HL-60 (cell line): ENCODE measurements around the gene SCPEP1.
A peak's percentile ranks its signal among the peaks of the same experiment; 100 is the strongest.
"Not testable (repeated sequence)": the region's sequence is repeated elsewhere in the genome, so short reads cannot be mapped to it uniquely, and the experiment has no call there.

Experiments
- DNase-seq, 2 experiments: peaks; one replicate each; pipeline ENCODE4 v3.0.0-alpha.2; 2010 to 2020; ENCODE audit warnings: low read depth in 1 of 2, low spot score in 1 of 2
- H3K27ac ChIP-seq: fragments of 250-450 bp; sonication (Bioruptor Pico); replicated peaks from 2 replicates; pipeline ENCODE4 v1.5.1; 2020; ENCODE audit warnings: mild to moderate bottlenecking, moderate library complexity
- H3K27me3 ChIP-seq: fragments of 250-450 bp; sonication (Bioruptor Pico); 2 replicates; pipeline ENCODE4 v1.5.1; 2021; ENCODE audit warnings: mild to moderate bottlenecking, moderate library complexity; ENCODE audit not compliant: insufficient read depth, poor library complexity, severe bottlenecking
- H3K4me3 ChIP-seq: replicated peaks from 2 replicates; pipeline ENCODE4 v1.5.1; 2011; ENCODE audit warnings: mild to moderate bottlenecking, control low read depth, low read length; ENCODE audit not compliant: insufficient read depth
- CTCF ChIP-seq: IDR thresholded peaks from one replicate; pipeline ENCODE4 v1.5.1; 2011; ENCODE audit warnings: low read length, control low read depth, inconsistent platforms; ENCODE audit not compliant: insufficient read depth
- GABPA ChIP-seq: IDR thresholded peaks from 2 replicates; pipeline ENCODE4 v1.6.1; 2012; ENCODE audit warnings: low read depth
- POLR2AphosphoS5 ChIP-seq: IDR thresholded peaks from 2 replicates; pipeline ENCODE4 v1.6.1; 2012; ENCODE audit warnings: low read depth
- REST ChIP-seq: IDR thresholded peaks from 2 replicates; pipeline ENCODE4 v1.6.1; 2012; ENCODE audit warnings: low read depth; ENCODE audit not compliant: insufficient replicate concordance
- SPI1 ChIP-seq: IDR thresholded peaks from 2 replicates; pipeline ENCODE4 v1.6.1; 2012; ENCODE audit warnings: low read depth, mild to moderate bottlenecking, borderline replicate concordance

The SCPEP1 gene

GRCh38 chr17:56978441-56979090, 635 bp downstream of the SCPEP1 start:
- TF ChIP-seq CTCF (no peak), SPI1 (no peak)
- no peak overlapping the region for H3K27ac ChIP-seq
- DNase-seq = no peak
- peak overlapping the region; percentile 80 for H3K4me3 ChIP-seq
- H3K27me3 ChIP-seq = no peaks in the 10 kb centered on the region

- DNase-seq = no peak
- Histone ChIP-seq H3K27ac (no peak overlapping the region), H3K4me3 (peak overlapping the region; percentile 80), H3K27me3 (no peaks in the 10 kb centered on the region)
- no peak for TF ChIP-seq CTCF
- no peak for TF ChIP-seq GABPA
- no peak for TF ChIP-seq REST
- no peak for TF ChIP-seq SPI1
- no peak for TF ChIP-seq POLR2AphosphoS5
Measured at GRCh38 chr17:56979091-56979480, 1.2 kb downstream of the SCPEP1 start.

- H3K4me3 ChIP-seq, DNase-seq, H3K27me3 ChIP-seq, H3K27ac ChIP-seq: not testable (repeated sequence)
Measured at GRCh38 chr17:56980526-56980925, 2.6 kb downstream of the SCPEP1 start.

- Histone ChIP-seq H3K4me3 (no peak overlapping the region), H3K27me3 (no peaks in the 10 kb centered on the region), H3K27ac (peak overlapping the region; percentile 2; the same call in 1 of the 2 replicates)
- DNase-seq = no peak
- TF ChIP-seq SPI1 (no peak), REST (no peak), POLR2AphosphoS5 (no peak), GABPA (no peak), CTCF (no peak)
Measured at GRCh38 chr17:56982312-56982711, 4.4 kb downstream of the SCPEP1 start.
